Measurements from ENCODE around the gene VAV2. TPM values are rescaled to one million over a fixed set of nuclear protein-coding genes. Genes with fewer than 3 reads are reported as not detected.

Gene VAV2
- total and polyA plus RNA-seq, 4 donors: 4.9 to 26.4 (median 17.0) TPM

GRCh38 chr9:133788819-133789717 lies 203.1 kb downstream of the VAV2 start:
- Histone ChIP-seq H3K27ac (ENCODE audit: low read depth in 1 of 2, low read length in 2 of 2) (peak overlapping the region; percentile 25 to 57), H3K36me3 (ENCODE audit: control insufficient read depth in 4 of 4, insufficient read depth in 3 of 4, low read depth in 1 of 4, low read length in 3 of 4) (peaks cover under 1 to 31% (median 10%) of the 10 kb centered on the region in 4 donors), H3K4me3 (ENCODE audit: low read depth in 1 of 3, low read length in 3 of 3) (no peak overlapping the region)

DNA sequence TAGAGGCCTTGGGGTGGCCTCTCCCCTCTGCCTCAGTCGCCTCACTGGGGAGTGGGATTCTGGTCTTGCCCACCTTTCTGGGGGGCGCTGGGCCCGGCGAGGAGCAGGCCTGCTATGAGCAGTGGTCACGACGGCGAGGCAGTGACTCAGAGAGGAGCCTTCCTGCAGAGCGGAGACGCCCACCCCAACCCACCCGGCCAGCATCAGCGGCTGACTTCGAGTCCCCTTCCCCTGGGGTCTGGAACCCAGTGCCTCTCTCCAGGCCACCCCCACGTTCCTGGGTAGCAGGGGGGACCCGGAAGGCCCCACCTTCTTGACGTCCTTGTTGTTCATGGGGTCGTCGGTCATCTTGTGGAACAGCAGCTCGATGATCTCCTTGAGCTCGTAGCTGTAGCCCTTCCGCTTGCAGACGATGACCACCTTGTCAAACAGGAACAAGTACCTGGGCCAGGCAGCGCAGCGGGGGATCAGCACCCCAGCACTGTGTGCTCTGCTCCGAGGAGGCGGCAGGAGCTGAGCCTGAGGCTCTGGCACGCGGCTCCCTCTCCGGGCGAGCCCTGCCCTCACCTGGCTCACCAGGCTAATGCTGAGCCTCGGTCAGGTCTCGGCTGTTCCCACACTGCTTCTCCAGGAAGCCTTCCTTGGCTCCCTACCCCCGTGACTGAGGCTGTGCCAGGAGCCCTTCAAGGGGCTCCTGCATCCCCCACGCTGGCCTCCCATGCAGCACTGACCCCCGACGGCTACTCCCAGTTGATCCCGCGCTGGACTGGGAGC lies 203.9 kb downstream of the VAV2 start:
- peaks cover 9 to 28% (median 18%) of the 10 kb centered on the region in 4 donors for H3K4me1 ChIP-seq (ENCODE audit: control insufficient read depth in 4 of 4, insufficient read depth in 4 of 4, low read length in 3 of 4)
- DNase-seq (ENCODE audit: low spot score): no peak
- no peak for TF ChIP-seq NR2F2 (IDR thresholded peaks at IDR 0.05)
- TF ChIP-seq TAF1 (conservative IDR thresholded peaks at IDR 0.05): no peak
- no peak for TF ChIP-seq EGR1 (IDR thresholded peaks at IDR 0.05; ENCODE audit: low read depth in 2 of 2)
- TF ChIP-seq HNF4A (conservative IDR thresholded peaks at IDR 0.05): no peak
- no peak for TF ChIP-seq YY1 (IDR thresholded peaks at IDR 0.05)
- TF ChIP-seq, protein P1, sequence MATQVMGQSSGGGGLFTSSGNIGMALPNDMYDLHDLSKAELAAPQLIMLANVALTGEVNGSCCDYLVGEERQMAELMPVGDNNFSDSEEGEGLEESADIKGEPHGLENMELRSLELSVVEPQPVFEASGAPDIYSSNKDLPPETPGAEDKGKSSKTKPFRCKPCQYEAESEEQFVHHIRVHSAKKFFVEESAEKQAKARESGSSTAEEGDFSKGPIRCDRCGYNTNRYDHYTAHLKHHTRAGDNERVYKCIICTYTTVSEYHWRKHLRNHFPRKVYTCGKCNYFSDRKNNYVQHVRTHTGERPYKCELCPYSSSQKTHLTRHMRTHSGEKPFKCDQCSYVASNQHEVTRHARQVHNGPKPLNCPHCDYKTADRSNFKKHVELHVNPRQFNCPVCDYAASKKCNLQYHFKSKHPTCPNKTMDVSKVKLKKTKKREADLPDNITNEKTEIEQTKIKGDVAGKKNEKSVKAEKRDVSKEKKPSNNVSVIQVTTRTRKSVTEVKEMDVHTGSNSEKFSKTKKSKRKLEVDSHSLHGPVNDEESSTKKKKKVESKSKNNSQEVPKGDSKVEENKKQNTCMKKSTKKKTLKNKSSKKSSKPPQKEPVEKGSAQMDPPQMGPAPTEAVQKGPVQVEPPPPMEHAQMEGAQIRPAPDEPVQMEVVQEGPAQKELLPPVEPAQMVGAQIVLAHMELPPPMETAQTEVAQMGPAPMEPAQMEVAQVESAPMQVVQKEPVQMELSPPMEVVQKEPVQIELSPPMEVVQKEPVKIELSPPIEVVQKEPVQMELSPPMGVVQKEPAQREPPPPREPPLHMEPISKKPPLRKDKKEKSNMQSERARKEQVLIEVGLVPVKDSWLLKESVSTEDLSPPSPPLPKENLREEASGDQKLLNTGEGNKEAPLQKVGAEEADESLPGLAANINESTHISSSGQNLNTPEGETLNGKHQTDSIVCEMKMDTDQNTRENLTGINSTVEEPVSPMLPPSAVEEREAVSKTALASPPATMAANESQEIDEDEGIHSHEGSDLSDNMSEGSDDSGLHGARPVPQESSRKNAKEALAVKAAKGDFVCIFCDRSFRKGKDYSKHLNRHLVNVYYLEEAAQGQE (IDR thresholded peaks at IDR 0.05): no peak
- H3K36me3 ChIP-seq (ENCODE audit: control insufficient read depth in 4 of 4, insufficient read depth in 3 of 4, low read depth in 1 of 4, low read length in 3 of 4): peaks cover 1 to 32% (median 8%) of the 10 kb centered on the region in 4 donors
- no peak overlapping the region for H3K4me3 ChIP-seq (ENCODE audit: low read depth in 1 of 3, low read length in 3 of 3)
- peak overlapping the region in 1 of 2 donors; percentile 57 for H3K27ac ChIP-seq (ENCODE audit: low read depth in 1 of 2, low read length in 2 of 2)
- no peaks in the 10 kb centered on the region for H3K9me3 ChIP-seq (ENCODE audit: control insufficient read depth in 4 of 4, low read length in 3 of 4)
- 90% methylated on average over 37 of the region's 37 CpGs for WGBS
- H3K9ac ChIP-seq (ENCODE audit: low read depth in 1 of 2, low read length in 2 of 2): no peak overlapping the region
- no peaks in the 10 kb centered on the region for H3K27me3 ChIP-seq (ENCODE audit: control insufficient read depth in 4 of 4, insufficient read depth in 4 of 4, low read length in 3 of 4)

More at GRCh38 chr9:133788819-133789717, 203.1 kb downstream of the VAV2 start:
- TF ChIP-seq, protein P1 (IDR thresholded peaks at IDR 0.05): no peak
- peak; percentile 74 for TF ChIP-seq SP1 (IDR thresholded peaks at IDR 0.05)
- peak in 1 of 2 donors; percentile 74 for TF ChIP-seq RXRA (IDR thresholded peaks at IDR 0.05)
- peak; percentile 84 to 89 for TF ChIP-seq HNF4A (conservative IDR thresholded peaks at IDR 0.05)
- peak; percentile 60 for TF ChIP-seq HNF4G (IDR thresholded peaks at IDR 0.05)
- TF ChIP-seq JUND (IDR thresholded peaks at IDR 0.05): no peak
- TF ChIP-seq, protein P2, sequence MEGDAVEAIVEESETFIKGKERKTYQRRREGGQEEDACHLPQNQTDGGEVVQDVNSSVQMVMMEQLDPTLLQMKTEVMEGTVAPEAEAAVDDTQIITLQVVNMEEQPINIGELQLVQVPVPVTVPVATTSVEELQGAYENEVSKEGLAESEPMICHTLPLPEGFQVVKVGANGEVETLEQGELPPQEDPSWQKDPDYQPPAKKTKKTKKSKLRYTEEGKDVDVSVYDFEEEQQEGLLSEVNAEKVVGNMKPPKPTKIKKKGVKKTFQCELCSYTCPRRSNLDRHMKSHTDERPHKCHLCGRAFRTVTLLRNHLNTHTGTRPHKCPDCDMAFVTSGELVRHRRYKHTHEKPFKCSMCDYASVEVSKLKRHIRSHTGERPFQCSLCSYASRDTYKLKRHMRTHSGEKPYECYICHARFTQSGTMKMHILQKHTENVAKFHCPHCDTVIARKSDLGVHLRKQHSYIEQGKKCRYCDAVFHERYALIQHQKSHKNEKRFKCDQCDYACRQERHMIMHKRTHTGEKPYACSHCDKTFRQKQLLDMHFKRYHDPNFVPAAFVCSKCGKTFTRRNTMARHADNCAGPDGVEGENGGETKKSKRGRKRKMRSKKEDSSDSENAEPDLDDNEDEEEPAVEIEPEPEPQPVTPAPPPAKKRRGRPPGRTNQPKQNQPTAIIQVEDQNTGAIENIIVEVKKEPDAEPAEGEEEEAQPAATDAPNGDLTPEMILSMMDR (IDR thresholded peaks at IDR 0.05; ENCODE audit: low read depth, low read length, missing input control): peak; percentile 18
- peak; percentile 61 to 68 for TF ChIP-seq RAD21 (IDR thresholded peaks at IDR 0.05)
- no peak for TF ChIP-seq ATF3 (IDR thresholded peaks at IDR 0.05)
- peak; percentile 47 for DNase-seq (ENCODE audit: low spot score)
- Histone ChIP-seq H3K27me3 (ENCODE audit: control insufficient read depth in 4 of 4, insufficient read depth in 4 of 4, low read length in 3 of 4) (no peaks in the 10 kb centered on the region), H3K4me1 (ENCODE audit: control insufficient read depth in 4 of 4, insufficient read depth in 4 of 4, low read length in 3 of 4) (peaks cover 9 to 32% (median 24%) of the 10 kb centered on the region in 4 donors), H3K9me3 (ENCODE audit: control insufficient read depth in 4 of 4, low read length in 3 of 4) (no peaks in the 10 kb centered on the region), H3K9ac (ENCODE audit: low read depth in 1 of 2, low read length in 2 of 2) (no peak overlapping the region)
- 27% methylated on average over 34 of the region's 34 CpGs for WGBS
